ENCODE data around the gene CHST9.

Gene CHST9

GRCh38 chr18:26863921-26864497, 321.1 kb downstream of the CHST9 start:
- DNase-seq, result no peak

DNA sequence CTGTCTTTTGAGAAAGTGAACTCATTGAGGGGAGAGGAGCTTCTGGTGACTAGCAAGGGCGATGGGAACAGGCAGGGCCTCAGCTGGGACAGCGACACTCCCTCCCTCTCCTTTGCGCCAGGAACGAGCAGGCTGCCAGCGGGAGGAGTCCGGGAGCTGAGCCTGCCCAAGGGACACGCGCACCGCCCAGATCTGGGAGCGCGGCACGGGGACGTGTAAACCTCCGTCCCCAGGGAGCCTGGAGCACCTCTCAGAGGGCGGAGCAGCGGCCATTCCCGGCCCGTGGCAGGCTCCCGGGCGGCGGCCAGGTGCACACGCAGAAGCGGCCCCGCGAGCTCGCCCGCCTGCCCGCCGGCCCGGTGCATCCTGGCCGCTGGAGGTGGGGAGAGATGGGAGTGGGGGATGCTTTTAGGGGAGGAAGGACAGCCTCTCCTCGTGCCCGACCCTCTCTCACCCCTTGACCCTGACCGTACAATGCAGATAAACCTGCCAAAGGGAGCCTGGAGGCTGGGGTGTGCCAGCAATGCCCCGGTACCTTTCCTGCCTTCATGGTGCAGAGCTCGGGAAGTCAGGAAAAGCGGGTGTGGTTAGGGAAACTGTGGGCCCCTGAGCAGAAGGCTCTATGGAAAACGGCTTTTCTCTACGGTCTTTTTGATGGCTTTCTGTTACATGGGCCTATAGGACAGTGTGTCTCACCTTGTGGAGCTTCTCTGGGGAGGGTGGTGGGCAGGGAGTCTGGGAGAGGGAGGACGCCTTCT, 321.8 kb downstream of the CHST9 start:
- DNase-seq, result no peak

DNA sequence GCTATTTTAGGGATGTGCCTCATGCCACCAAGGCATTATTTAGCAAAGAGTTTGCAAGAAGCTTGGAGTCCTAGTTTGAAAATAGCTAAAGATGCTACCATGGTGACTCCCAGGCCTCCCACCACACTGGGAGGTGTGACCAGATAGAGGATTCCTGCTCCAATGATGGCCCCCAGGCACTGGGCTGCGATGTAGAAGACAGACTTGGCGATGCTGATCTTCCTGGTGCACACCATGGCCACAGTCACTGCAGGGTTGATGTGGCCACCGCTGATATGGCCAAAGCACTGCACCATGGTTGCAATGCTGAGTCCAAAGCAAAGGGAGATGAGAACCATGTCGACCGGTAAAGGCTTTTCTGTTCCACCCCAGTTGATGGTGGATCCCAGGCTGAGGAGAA, 323.0 kb downstream of the CHST9 start:
- no peak for DNase-seq

All from NCI-H2029 (cell line).